Mucosa of rectum (tissue), 2 donors: ENCODE results near the gene LRRC47.

Experiments
- H3K27ac ChIP-seq, 2 donors: one replicate each; pipeline ENCODE4 v1.7.0; 2013; ENCODE audit warnings: inconsistent platforms in 2 of 2, low read depth in 2 of 2, low read length in 2 of 2
- H3K27me3 ChIP-seq, 2 donors: one replicate each; pipeline ENCODE4 v1.7.0; 2013; ENCODE audit warnings: low read length in 2 of 2; ENCODE audit not compliant: control insufficient read depth in 2 of 2, insufficient read depth in 2 of 2
- H3K36me3 ChIP-seq, 2 donors: one replicate each; pipeline ENCODE4 v1.7.0; 2013; ENCODE audit warnings: low read length in 2 of 2; ENCODE audit not compliant: control insufficient read depth in 2 of 2, insufficient read depth in 2 of 2
- H3K4me1 ChIP-seq, 2 donors: one replicate each; pipeline ENCODE4 v1.7.0; 2013; ENCODE audit warnings: low read length in 2 of 2, mild to moderate bottlenecking in 1 of 2; ENCODE audit not compliant: control insufficient read depth in 2 of 2, insufficient read depth in 2 of 2
- H3K4me3 ChIP-seq, 2 donors: one replicate each; pipeline ENCODE4 v1.7.0; 2013; ENCODE audit warnings: low read length in 2 of 2
- H3K9ac ChIP-seq, 2 donors: one replicate each; pipeline ENCODE4 v1.7.0; 2013; ENCODE audit warnings: low read length in 2 of 2, low read depth in 1 of 2, mild to moderate bottlenecking in 1 of 2
- H3K9me3 ChIP-seq, 2 donors: one replicate each; pipeline ENCODE4 v1.7.0; 2013; ENCODE audit warnings: low read length in 2 of 2; ENCODE audit not compliant: control insufficient read depth in 2 of 2
- donor health status: healthy.
- donor health status: Normal muscosa, but diverticular disease.

LRRC47 gene

DNA sequence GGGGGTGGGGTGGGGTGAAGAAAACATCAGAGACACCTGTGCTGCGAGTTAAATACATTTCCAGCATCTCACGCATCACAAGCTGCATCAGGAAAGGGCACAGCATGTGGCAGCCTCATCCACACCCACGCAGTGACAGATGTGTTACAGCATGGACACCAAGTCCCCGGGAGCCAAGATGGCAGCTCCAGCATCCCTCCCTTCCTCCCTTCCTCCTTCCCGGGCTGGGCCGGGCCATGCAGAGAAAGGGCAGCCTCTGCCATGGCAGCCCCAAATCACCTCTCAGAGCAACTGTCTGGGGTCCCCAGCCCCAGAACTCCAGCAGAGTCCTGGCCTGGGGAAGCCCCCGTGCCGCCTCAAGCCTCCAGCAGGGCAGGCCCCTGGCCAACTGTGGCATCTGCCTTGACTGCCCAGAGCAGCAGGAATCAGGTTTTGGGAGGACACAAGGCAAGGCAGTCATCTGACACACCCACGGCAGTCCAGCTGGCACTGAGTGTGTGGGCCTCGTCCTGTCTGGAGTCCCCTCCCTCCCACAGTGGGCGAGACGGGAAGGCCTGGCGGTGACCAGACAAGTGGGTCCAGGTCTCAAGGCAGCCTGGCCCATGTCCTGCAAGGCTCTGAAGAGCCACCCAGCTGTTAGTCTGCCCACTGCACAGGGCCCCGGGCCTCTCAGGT lies 17.6 kb downstream of the LRRC47 start:
- H3K27ac ChIP-seq, result no peak overlapping the region

GRCh38 chr1:3777647-3778589 lies 18.4 kb downstream of the LRRC47 start:
- no peak overlapping the region for H3K9ac ChIP-seq
- no peak overlapping the region for H3K4me3 ChIP-seq
- H3K27me3 ChIP-seq, result no peaks in the 10 kb centered on the region
- peaks cover 6 to 14% of the 10 kb centered on the region in 2 donors for H3K4me1 ChIP-seq
- no peaks in the 10 kb centered on the region for H3K9me3 ChIP-seq
- no peak overlapping the region for H3K27ac ChIP-seq
- H3K36me3 ChIP-seq, result peaks cover 30 to 36% of the 10 kb centered on the region in 2 donors

More for the DNA sequence above, 17.6 kb downstream of the LRRC47 start:
- H3K36me3 ChIP-seq, result peaks cover 34 to 42% of the 10 kb centered on the region in 2 donors
- H3K4me3 ChIP-seq, result no peak overlapping the region
- no peak overlapping the region for H3K9ac ChIP-seq
- H3K4me1 ChIP-seq, result peaks cover 6 to 14% of the 10 kb centered on the region in 2 donors
- no peaks in the 10 kb centered on the region for H3K27me3 ChIP-seq
- H3K9me3 ChIP-seq, result no peaks in the 10 kb centered on the region

GRCh38 chr1:3777078-3777547 lies 19.2 kb downstream of the LRRC47 start:
- Histone ChIP-seq H3K9ac (no peak overlapping the region), H3K4me3 (no peak overlapping the region), H3K36me3 (peaks cover 22 to 29% of the 10 kb centered on the region in 2 donors), H3K27me3 (no peaks in the 10 kb centered on the region), H3K9me3 (no peaks in the 10 kb centered on the region), H3K4me1 (peaks cover 6 to 15% of the 10 kb centered on the region in 2 donors), H3K27ac (no peak overlapping the region)

- peaks cover 13 to 22% of the 10 kb centered on the region in 2 donors for H3K4me1 ChIP-seq
- no peaks in the 10 kb centered on the region for H3K9me3 ChIP-seq
Measured at GRCh38 chr1:3776231-3776961, 19.9 kb downstream of the LRRC47 start.

GRCh38 chr1:3775490-3776230 lies 20.6 kb downstream of the LRRC47 start:
- Histone ChIP-seq H3K27me3 (peaks cover 0 to 4% of the 10 kb centered on the region in 2 donors), H3K4me1 (peaks cover 15 to 23% of the 10 kb centered on the region in 2 donors), H3K36me3 (peaks cover 11 to 16% of the 10 kb centered on the region in 2 donors), H3K27ac (no peak overlapping the region), H3K9ac (no peak overlapping the region), H3K9me3 (no peaks in the 10 kb centered on the region), H3K4me3 (no peak overlapping the region)

More at GRCh38 chr1:3776231-3776961, 19.9 kb downstream of the LRRC47 start:
- Histone ChIP-seq H3K4me3 (no peak overlapping the region), H3K9ac (no peak overlapping the region), H3K27me3 (peaks cover 0 to 3% of the 10 kb centered on the region in 2 donors), H3K27ac (no peak overlapping the region), H3K36me3 (peaks cover 17 to 22% of the 10 kb centered on the region in 2 donors)

DNA sequence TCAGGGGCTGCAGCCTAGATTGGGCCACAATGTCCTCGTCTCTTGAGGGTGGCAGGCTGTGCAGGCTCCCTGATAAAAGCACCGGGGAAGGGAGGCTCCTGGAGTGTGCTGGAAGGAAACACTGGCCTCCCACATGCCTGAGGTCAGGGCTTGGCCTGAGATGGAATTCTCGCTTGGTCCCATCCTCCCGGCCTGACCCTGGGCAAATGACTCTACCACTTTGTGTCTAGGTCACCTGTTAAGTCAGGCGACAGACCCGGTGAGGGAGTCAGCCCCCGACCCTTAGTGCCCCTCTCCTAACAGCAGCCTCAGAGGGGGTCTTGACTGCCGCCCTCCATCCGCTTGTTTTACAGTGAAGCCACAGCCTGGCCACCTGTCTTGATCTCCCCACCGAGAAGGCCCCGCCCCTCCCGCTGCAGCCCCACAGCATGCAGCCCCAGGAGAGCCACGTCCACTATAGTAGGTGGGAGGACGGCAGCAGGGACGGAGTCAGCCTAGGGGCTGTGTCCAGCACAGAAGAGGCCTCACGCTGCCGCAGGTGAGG lies 21.3 kb downstream of the LRRC47 start:
- Histone ChIP-seq H3K9me3 (no peaks in the 10 kb centered on the region), H3K4me3 (no peak overlapping the region), H3K27ac (no peak overlapping the region), H3K27me3 (peaks cover 0 to 4% of the 10 kb centered on the region in 2 donors), H3K9ac (no peak overlapping the region), H3K36me3 (peaks cover 5 to 10% of the 10 kb centered on the region in 2 donors), H3K4me1 (peaks cover 15 to 23% of the 10 kb centered on the region in 2 donors)

DNA sequence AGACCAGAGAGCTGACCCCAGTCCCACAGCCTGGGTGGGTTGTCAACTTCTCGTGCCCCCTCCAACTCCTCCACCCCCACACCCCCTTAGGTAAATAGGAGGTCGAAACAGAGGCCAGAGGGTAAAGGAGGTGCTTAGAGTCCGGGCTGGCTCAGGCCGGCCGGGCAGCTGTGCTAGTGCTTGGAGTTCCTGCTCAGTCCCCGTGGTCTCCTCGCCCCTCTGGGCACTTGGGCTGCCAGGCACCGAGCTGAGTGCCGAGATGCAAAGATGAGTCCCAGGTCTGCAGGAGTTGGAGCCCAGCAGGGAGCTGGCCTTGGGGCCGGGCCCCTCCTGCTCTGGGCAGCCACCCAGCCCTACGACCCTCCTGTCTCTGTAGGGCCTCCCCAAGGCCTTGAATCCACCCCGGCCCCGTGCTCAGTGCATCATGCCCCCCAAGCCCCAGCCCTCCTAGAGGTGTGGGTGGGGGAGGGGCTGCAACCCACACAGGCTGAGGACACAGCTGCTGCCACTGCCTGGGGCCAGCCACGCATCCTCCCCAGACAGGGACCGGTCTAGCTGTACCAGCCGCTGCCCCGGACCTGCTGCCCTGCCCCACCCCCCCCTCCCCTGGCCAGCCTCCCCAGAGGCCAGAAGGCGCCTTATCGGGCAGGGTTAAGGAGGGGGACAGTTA lies 21.9 kb downstream of the LRRC47 start:
- peaks cover 0 to 4% of the 10 kb centered on the region in 2 donors for H3K36me3 ChIP-seq
- no peak overlapping the region for H3K9ac ChIP-seq
- H3K27ac ChIP-seq, result no peak overlapping the region
- H3K9me3 ChIP-seq, result no peaks in the 10 kb centered on the region
- H3K27me3 ChIP-seq, result peaks cover 0 to 4% of the 10 kb centered on the region in 2 donors
- H3K4me3 ChIP-seq, result no peak overlapping the region
- peaks cover 15 to 23% of the 10 kb centered on the region in 2 donors for H3K4me1 ChIP-seq

DNA sequence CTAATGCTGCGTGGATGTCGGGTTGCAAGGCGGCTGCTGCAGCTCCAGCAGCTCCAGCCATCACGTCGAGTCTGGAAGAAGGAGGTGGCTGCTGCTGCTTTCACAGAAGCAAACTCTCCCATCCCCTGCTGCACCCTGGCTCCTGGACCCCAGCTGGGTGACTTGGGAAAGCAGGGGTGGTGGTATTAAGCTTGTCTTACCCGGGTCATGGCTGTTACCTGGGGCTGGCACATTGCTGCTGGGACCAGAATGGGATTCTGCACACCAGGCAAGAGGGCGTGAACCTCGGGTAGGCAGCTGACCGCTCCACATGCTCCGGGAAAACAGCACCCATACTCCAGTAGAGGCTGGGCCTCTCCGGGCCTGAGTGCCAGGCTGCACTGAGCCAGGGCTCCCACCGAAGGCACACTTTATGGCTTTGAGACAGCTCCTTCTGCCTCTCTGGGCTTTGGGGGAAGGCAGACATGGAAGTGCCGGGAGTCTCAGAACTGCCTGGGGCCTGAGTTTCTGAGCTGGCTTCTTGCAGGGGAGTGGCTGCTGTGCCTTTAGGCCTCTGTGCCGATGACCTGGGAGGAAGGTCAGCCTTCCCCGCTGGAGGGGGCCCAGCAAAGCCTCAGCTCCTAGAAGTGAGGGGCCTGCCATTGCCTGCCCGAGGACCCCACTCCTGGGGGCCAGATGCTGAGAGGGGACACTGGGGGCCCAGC lies 22.6 kb downstream of the LRRC47 start:
- H3K9ac ChIP-seq, result no peak overlapping the region
- H3K4me1 ChIP-seq, result peaks cover 15 to 23% of the 10 kb centered on the region in 2 donors
- no peaks in the 10 kb centered on the region for H3K36me3 ChIP-seq
- H3K9me3 ChIP-seq, result no peaks in the 10 kb centered on the region
- no peak overlapping the region for H3K27ac ChIP-seq
- H3K27me3 ChIP-seq, result peaks cover 0 to 4% of the 10 kb centered on the region in 2 donors
- peak overlapping the region in 1 of 2 donors; percentile 54 for H3K4me3 ChIP-seq
